Osteoblast (primary cell): ENCODE measurements around the gene TMPRSS3. TPM values are rescaled to one million over a fixed set of nuclear protein-coding genes. Genes with fewer than 3 reads are reported as not detected.

Experiments
- DNase-seq: peaks from one replicate; pipeline ENCODE4 v3.0.0; 2011; ENCODE audit warnings: low spot score, mixed read lengths; ENCODE audit not compliant: insufficient read length; ENCODE audit errors: missing footprints
- H2AFZ ChIP-seq: 2 replicates; pipeline ENCODE4 v1.6.0; 2011; ENCODE audit warnings: mild to moderate bottlenecking, low read length
- H3K27ac ChIP-seq: 2 replicates; pipeline ENCODE4 v1.5.1; 2011; ENCODE audit warnings: mild to moderate bottlenecking, low read depth, low read length, moderate library complexity
- H3K27me3 ChIP-seq: 2 replicates; pipeline ENCODE4 v1.6.0; 2012; ENCODE audit warnings: mild to moderate bottlenecking, control low read depth, inconsistent platforms, low read length, moderate library complexity; ENCODE audit not compliant: insufficient read depth
- H3K36me3 ChIP-seq: 2 replicates; pipeline ENCODE4 v1.5.1; 2011; ENCODE audit warnings: mild to moderate bottlenecking, low read length, control low read depth, moderate library complexity; ENCODE audit not compliant: insufficient read depth
- H3K4me1 ChIP-seq: 2 replicates; pipeline ENCODE4 v1.5.1; 2011; ENCODE audit warnings: mild to moderate bottlenecking, low read length, control low read depth, moderate library complexity; ENCODE audit not compliant: insufficient read depth
- H3K4me2 ChIP-seq: 2 replicates; pipeline ENCODE4 v1.6.0; 2011; ENCODE audit warnings: mild to moderate bottlenecking, low read length; ENCODE audit not compliant: insufficient read depth
- H3K4me3 ChIP-seq: fragments of 200-600 bp; sonication (generic); 3 replicates; pipeline ENCODE4 v1.5.1; 2012; ENCODE audit warnings: mild to moderate bottlenecking, low read length, inconsistent platforms; ENCODE audit not compliant: insufficient read depth
- H3K79me2 ChIP-seq: 2 replicates; pipeline ENCODE4 v1.6.0; 2012; ENCODE audit warnings: mild to moderate bottlenecking, low read length, control low read depth, inconsistent platforms; ENCODE audit not compliant: insufficient read depth
- H3K9me3 ChIP-seq: 2 replicates; pipeline ENCODE4 v1.5.1; 2011; ENCODE audit warnings: low read depth, low read length, control low read depth
- H4K20me1 ChIP-seq: 2 replicates; pipeline ENCODE4 v1.6.0; 2012; ENCODE audit warnings: mild to moderate bottlenecking, low read length, control low read depth; ENCODE audit not compliant: insufficient read depth
- CTCF ChIP-seq: IDR thresholded peaks from 2 replicates; pipeline ENCODE4 v1.5.1; 2011; ENCODE audit warnings: mild to moderate bottlenecking, low read depth, low read length, moderate library complexity; ENCODE audit errors: extremely low read depth
- total RNA-seq: library from RNA; depleted of rRNA; stranded (reverse); fragments of >200 nt; gene quantifications from 2 replicates; pipeline ENCODE4 v1.2.3, GENCODE V29; 2012

Gene TMPRSS3
- total RNA-seq, 1 donor = not detected

- H4K20me1 ChIP-seq = no peaks in the 10 kb centered on the region
- no peaks in the 10 kb centered on the region for H3K36me3 ChIP-seq
- H2AFZ ChIP-seq = no peak overlapping the region
- no peak overlapping the region for H3K4me2 ChIP-seq
- no peak overlapping the region for H3K4me3 ChIP-seq
- H3K27ac ChIP-seq = no peak overlapping the region
- H3K27me3 ChIP-seq = peaks cover 6% of the 10 kb centered on the region
- H3K9me3 ChIP-seq = no peaks in the 10 kb centered on the region
- no peak for DNase-seq
- H3K79me2 ChIP-seq = no peaks in the 10 kb centered on the region
- TF ChIP-seq CTCF = no peak
- H3K4me1 ChIP-seq = no peaks in the 10 kb centered on the region
Measured at GRCh38 chr21:42418886-42419285, 23.0 kb upstream of the TMPRSS3 start.

GRCh38 chr21:42417533-42417932 lies 21.7 kb upstream of the TMPRSS3 start:
- Histone ChIP-seq H3K27me3 (peaks cover 6% of the 10 kb centered on the region), H2AFZ (no peak overlapping the region), H3K9me3 (no peaks in the 10 kb centered on the region), H4K20me1 (no peaks in the 10 kb centered on the region), H3K4me1 (no peaks in the 10 kb centered on the region), H3K27ac (no peak overlapping the region), H3K36me3 (no peaks in the 10 kb centered on the region), H3K4me3 (no peak overlapping the region), H3K79me2 (no peaks in the 10 kb centered on the region), H3K4me2 (no peak overlapping the region)
- no peak for TF ChIP-seq CTCF
- DNase-seq = no peak

- H3K9me3 ChIP-seq = no peaks in the 10 kb centered on the region
- no peak overlapping the region for H3K4me2 ChIP-seq
- DNase-seq = no peak
- no peak overlapping the region for H3K27ac ChIP-seq
- H2AFZ ChIP-seq = no peak overlapping the region
- no peaks in the 10 kb centered on the region for H3K4me1 ChIP-seq
- H3K4me3 ChIP-seq = no peak overlapping the region
- TF ChIP-seq CTCF = no peak
- no peaks in the 10 kb centered on the region for H4K20me1 ChIP-seq
- no peaks in the 10 kb centered on the region for H3K79me2 ChIP-seq
- H3K36me3 ChIP-seq = no peaks in the 10 kb centered on the region
- peaks cover 13% of the 10 kb centered on the region for H3K27me3 ChIP-seq
Measured at GRCh38 chr21:42414928-42415769, 19.3 kb upstream of the TMPRSS3 start.

GRCh38 chr21:42414553-42414927 lies 18.7 kb upstream of the TMPRSS3 start:
- Histone ChIP-seq H2AFZ (no peak overlapping the region), H3K27ac (no peak overlapping the region), H4K20me1 (no peaks in the 10 kb centered on the region), H3K36me3 (no peaks in the 10 kb centered on the region), H3K27me3 (peaks cover 13% of the 10 kb centered on the region), H3K4me3 (no peak overlapping the region), H3K4me2 (no peak overlapping the region), H3K9me3 (no peaks in the 10 kb centered on the region), H3K79me2 (no peaks in the 10 kb centered on the region), H3K4me1 (no peaks in the 10 kb centered on the region)
- no peak for TF ChIP-seq CTCF
- no peak for DNase-seq
